Measurements from ENCODE around the gene FAM229B.

DNA sequence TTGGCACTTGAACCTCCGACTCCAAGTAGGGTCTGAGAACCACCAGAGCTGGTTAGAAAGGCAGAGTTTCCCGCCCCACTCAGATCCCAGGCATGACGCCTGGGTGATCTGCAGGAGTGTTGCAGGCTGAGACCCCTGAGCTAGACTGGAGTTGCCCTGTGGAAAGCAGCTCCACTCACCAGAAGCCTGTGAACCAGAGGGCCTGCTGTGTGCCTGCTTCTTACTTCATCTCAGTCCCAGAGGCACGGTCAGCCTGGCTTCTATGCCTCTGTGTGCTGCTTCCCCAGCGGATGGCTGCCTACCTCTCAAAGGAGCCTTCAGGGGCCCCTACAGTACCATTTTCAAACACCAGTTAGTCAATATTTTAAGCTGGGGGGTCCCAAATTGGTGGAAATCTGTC, 49.1 kb upstream of the FAM229B start:
- TF ChIP-seq POLR2A (IDR thresholded peaks at IDR 0.05), result no peak
- TF ChIP-seq, protein P1, sequence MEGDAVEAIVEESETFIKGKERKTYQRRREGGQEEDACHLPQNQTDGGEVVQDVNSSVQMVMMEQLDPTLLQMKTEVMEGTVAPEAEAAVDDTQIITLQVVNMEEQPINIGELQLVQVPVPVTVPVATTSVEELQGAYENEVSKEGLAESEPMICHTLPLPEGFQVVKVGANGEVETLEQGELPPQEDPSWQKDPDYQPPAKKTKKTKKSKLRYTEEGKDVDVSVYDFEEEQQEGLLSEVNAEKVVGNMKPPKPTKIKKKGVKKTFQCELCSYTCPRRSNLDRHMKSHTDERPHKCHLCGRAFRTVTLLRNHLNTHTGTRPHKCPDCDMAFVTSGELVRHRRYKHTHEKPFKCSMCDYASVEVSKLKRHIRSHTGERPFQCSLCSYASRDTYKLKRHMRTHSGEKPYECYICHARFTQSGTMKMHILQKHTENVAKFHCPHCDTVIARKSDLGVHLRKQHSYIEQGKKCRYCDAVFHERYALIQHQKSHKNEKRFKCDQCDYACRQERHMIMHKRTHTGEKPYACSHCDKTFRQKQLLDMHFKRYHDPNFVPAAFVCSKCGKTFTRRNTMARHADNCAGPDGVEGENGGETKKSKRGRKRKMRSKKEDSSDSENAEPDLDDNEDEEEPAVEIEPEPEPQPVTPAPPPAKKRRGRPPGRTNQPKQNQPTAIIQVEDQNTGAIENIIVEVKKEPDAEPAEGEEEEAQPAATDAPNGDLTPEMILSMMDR (IDR thresholded peaks at IDR 0.05), result no peak
- TF ChIP-seq POLR2AphosphoS5 (IDR thresholded peaks at IDR 0.05), result no peak
- TF ChIP-seq EP300 (IDR thresholded peaks at IDR 0.05), result no peak

All from gastroesophageal sphincter (tissue), 3 donors.